C4-2B (cell line): ENCODE results near the gene SLC40A1.

Experiments
- CTCF ChIP-seq: fragments of 450-650 bp; conservative IDR thresholded peaks from 2 replicates; pipeline ENCODE4 v1.5.1; 2017; ENCODE audit warnings: mild to moderate bottlenecking
- ZFX ChIP-seq: fragments of 450-650 bp; IDR thresholded peaks from 2 replicates; pipeline ENCODE4 v1.6.1; 2017

- no peak for TF ChIP-seq CTCF
- TF ChIP-seq ZFX = no peak
These were observed 62.6 kb downstream of the SLC40A1 start for GRCh38 chr2:189517847-189518535.
